B cell (primary cell): ENCODE results near the gene BTG3.

Experiments
- CTCF ChIP-seq: fragments of 200-600 bp; IDR thresholded peaks from one replicate; pipeline ENCODE4 v1.8.0; 2022; ENCODE audit warnings: antibody characterized with exemption, mild to moderate bottlenecking
- EZH2 ChIP-seq: IDR thresholded peaks from 2 replicates; pipeline ENCODE4 v1.6.1; 2012; ENCODE audit warnings: borderline replicate concordance, low read depth, mild to moderate bottlenecking, moderate library complexity, low read length; ENCODE audit not compliant: insufficient read depth, poor library complexity, severe bottlenecking

GRCh38 chr21:17597680-17598079 lies 15.0 kb downstream of the BTG3 start:
- TF ChIP-seq CTCF (no peak), EZH2 (no peak)
